GM18517 (cell line): ENCODE measurements around the gene OR10T2.
"Not testable (repeated sequence)": the region's sequence is repeated elsewhere in the genome, so short reads cannot be mapped to it uniquely, and the experiment has no call there.

Experiments used
- ATAC-seq: cut with Tn5 transposase; IDR thresholded peaks from one replicate; pipeline ENCODE4 v1.9.1; 2021; ENCODE audit warnings: mild to moderate bottlenecking, moderate library complexity; ENCODE audit not compliant: unreplicated experiment

Gene OR10T2

GRCh38 chr1:158357441-158357840 is 41.8 kb downstream of the OR10T2 start:
- ATAC-seq = no peak

GRCh38 chr1:158356616-158357015 is 42.6 kb downstream of the OR10T2 start:
- ATAC-seq = no peak

GRCh38 chr1:158355773-158356285 is 43.4 kb downstream of the OR10T2 start:
- no peak for ATAC-seq

- ATAC-seq = no peak
Measured at GRCh38 chr1:158354255-158354654, 45.0 kb downstream of the OR10T2 start.

GRCh38 chr1:158353303-158354075 is 45.8 kb downstream of the OR10T2 start, which contains the start of gene CD1E:
TSS of gene CD1E (plus strand) at chr1:158353894. CDS start at chr1:158353989, 95 bp downstream.
- ATAC-seq = no peak

- not testable (repeated sequence) for ATAC-seq
Measured at GRCh38 chr1:158348946-158349345, 50.3 kb downstream of the OR10T2 start.
